SIG-M5 treated with dmso at 0.1 percent for 504 hours (cell line): ENCODE results near the gene IGSF9.
A peak's percentile ranks its signal among the peaks of the same experiment; 100 is the strongest.

ENCODE experiments used
- DNase-seq: peaks from one replicate; lab custom pipeline; 2025; ENCODE audit not compliant: unreplicated experiment; lab: John Stamatoyannopoulos, UW

The IGSF9 gene

DNA sequence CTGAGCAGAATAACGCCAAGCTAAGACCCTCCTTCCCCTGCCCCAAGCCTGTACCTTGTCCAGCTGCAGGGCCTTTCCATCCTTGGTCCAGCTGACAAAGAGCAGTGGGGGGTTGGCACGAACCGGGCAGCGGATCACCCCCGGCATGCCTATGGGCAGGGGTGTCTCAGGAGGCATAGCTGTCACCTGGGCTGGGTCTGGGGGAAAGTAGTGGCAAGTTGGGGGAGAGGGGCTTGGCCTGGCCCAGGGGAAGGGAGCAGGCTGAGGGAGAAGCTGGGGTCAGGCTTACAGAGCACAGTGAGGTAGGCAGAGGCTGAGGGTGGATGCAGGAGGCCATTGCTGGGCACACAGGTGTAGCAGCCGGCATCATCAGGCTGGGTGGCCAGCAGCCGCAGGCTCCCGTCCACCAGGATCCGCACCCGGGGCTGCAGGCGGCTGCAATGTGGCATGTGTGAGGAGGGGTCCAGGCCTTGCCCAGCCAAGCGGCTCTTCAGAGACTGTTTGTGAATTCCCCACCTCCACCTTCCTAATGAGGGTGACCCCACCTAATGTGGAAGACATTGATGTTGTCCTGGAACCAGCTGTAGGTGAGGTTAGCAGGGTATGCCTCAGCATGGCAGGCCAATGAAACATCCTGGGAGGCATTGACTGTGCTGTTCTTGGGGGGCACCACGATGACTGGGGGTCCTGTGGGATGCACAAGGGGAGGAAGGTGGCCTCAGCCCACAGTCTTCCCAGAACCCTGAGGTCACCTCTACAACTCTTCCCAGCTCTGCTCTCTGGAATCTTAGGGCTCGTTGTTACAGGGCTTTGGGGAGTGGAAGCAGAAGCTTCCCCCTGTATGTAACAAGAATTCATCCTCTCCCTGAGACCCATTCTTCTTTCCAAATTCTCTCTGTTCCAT, 11.0 kb downstream of the IGSF9 start:
- no peak for DNase-seq

DNA sequence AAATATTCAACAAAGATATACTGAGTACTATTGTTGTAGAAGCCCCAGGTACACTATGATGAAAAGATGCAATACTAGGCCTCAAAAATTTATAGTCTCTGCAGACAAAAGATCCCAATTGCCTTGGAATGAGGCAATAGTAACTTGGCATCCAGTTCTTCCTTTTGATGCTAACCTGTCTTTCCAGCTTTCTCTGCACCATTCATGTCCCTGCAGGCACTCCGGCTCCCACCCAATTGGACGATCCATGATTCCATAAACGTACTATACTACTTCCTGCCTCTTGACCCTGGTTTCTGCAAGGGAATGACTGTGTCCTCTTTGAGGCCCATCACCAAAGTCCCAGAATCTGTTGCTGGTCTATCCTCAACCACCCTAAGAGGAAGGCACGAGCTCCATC, 12.1 kb downstream of the IGSF9 start:
- DNase-seq: no peak

GRCh38 chr1:159932296-159933285, 12.8 kb downstream of the IGSF9 start:
- no peak for DNase-seq

GRCh38 chr1:159931795-159932173, 13.6 kb downstream of the IGSF9 start:
- DNase-seq: no peak

- no peak for DNase-seq
These were observed 14.2 kb downstream of the IGSF9 start for GRCh38 chr1:159931101-159931794.

- DNase-seq: no peak
These were observed 14.8 kb downstream of the IGSF9 start for GRCh38 chr1:159930634-159931033.

- no peak for DNase-seq
These were observed 15.2 kb downstream of the IGSF9 start for GRCh38 chr1:159930216-159930615.

GRCh38 chr1:159929155-159930051, 16.0 kb downstream of the IGSF9 start:
- no peak for DNase-seq

DNA sequence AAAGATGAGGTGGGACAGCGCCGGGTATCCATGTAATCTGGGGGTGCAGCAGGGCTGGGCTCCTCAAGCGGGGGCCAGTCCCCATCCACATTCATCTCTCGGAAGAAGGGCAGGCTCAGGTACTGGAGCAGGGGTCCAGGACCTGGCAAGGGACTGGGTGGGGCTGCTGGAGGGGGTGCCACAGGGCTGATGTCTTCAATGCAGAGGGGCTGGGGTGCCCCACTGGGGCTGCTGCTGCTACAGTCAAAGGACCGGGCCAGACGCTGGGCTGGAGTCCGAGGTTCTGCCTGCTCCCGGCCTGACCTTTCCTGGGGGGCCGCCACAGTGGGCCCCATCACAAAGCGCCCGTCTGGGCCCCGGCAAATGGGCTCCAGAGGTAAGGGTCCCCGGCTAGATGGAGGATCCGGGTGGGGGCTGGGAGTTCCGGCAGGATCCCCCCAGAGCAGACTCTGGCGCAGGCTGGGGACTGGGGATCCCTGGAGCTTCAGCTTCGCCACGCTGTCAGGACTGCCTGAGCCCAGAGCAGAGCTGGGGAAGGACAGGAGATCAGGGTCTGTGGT, 16.8 kb downstream of the IGSF9 start:
- no peak for DNase-seq

DNA sequence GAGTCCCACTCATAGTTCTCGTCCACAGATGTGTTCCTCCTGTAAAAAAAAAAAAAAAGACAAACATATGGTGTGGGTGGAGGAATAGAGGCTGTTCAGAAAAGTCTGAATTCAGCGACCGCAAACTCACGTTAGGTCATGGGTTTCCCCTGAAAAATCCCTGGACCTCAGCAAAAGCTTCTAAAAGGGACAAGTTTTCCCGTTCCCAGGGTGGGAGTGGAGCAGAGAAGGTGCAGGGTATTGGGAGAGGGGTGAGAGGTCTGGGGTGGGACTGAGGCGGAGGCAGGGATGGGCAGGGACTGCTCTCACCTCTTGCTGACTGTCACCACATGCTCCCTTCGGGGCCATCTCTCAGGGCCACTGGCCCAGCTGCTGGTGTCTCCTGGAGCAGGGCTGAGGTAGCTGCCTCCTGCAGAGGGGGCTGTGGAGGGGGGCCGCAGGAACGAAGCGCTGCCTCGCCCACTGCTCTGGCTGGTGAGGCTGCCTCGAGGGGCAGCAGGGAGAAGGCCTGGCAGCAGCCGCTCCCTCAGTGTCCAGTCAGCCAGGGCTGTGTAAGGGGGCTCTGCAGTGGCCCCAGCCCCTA, 17.5 kb downstream of the IGSF9 start:
- no peak for DNase-seq

GRCh38 chr1:159927211-159927848, 18.1 kb downstream of the IGSF9 start:
- DNase-seq: no peak

DNA sequence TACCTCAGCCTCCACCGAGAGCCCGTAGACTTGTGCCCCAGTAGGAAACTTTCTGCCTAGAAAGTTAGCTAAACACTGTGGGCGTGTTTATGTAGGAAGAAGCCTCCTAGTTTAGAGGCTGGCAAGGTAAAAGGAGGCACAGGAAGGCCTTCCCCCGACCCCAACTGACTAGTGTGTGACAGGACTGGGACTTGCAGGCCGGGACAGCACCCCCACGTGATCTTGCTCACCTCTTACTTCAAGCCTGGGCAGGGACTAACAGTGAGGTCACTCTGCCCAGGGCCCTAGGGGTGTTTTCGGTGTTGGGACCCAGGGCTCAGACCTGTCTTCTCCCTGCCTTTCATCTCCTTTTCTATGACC, 19.7 kb downstream of the IGSF9 start:
- no peak for DNase-seq

DNA sequence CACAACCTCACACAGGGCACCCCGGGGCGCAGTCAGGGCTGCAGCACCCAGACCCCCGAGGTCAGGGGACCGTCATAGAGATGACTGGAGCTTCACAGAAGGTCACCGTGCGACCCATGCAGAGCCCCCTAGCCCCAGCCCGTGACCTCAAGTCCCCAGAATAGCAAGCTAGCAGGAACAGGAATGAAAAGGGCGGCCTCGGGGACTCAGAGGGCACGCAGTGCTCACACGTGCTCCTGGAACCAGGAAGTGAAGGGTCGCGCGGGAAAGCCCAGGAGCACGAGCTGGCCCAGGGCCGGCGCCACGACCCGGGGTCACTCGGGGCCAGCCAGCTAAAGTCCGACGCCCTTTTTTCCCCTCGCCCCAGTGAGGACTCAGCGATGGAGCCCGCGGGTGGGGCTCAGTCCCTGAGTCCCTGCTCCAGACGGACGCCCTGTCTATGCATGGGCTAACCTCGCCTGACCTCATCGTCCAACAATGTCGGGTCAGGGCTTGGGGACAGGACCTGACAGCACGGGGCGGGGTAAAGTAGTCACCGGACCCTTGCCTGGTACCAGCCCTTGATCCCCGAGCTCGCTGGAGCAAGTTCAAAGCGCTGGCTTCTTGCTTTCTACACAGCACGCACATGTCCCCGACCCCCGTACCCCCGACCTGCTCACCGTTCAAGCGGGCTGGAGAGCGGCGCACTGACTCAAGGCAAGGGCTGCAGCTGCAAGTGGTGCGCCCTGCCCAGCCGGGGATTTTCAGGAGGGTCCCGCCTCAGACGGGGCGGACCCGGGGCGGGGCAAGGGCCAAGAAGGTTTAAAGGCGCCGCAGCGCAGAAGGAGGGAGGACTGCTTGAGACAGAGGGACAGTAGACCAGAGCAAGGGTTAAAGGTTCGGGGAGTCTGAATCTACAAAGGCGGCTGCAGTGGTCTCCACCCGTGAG, 20.4 kb downstream of the IGSF9 start, which contains the start of gene TAGLN2:
Gene TAGLN2, minus strand, starts transcription at position 717 of the 928 bp plus-strand sequence. CDS start 4,998 bp downstream, outside the sequence.
- peak; percentile 94 for DNase-seq

DNA sequence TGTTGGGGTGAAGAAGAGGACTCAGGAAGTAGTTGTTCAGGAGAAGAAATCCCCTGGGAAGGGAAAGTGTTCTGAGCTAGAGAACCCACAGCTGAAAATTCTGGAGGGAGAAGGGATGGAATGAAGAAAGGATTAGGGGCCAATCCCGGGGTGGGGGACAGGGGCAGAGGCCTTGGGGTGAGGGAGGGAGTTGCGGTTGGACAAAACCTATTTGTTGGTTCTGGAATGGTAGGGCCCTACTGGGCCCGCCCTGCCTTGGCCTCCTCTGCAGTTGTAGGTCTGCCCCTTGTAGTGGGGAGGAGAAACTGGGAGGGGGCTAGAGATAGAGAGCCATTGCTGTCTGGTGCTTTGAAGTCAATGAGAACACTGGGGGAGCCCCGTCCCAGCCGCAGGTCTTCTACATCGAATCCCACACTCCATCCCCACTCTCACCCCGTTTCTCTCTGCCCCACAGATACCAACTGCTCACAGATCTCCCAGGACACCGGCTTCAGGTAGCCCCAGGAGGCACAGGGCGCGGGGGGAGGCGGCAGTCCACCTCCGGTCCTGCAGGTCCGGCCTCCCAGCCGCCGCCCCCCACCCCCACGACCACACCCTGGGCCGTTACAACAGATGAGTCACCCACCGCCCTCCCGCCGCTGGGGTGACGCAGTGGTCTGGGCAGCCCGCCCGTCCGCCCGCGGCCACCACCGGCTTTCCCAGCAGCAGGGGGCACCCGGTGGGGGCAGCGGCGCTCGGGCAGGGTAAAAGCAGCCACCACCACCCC, 21.2 kb downstream of the IGSF9 start:
- DNase-seq: peak; percentile 76

GRCh38 chr1:159923203-159924024, 22.0 kb downstream of the IGSF9 start:
- DNase-seq: peak; percentile 85

DNA sequence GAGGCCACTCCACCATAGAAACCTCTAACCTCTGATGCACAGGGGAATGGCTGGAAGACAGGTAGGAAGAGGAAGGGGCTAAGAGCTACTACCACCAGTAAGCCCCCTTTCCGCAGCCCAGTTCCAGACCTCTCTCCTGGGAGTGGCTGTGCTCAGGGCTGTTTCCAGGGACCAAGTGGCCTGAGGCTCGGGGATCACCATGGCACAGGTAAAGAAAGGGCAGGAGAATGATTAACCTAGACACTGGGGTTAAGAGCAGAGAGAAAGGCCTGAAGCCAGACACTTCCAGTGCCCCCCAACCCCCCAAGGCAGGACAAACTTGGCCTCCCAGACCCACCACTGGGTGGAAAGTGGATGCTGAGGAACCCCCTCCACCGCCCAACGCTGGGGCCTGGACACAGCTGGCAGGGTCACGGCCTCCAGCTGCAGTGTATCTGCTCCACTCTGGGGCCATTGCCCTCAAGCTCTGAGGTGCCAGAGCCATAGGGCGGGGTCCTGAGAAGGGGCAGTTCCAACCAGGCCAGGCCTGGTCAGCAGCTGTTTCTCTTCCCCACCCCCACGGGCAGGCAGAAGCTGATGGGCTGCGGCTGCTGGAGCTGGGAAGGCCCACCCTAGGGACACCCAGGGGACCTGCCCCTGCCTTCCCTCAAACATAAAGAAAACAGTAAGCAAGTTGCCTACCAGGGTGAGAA, 22.8 kb downstream of the IGSF9 start:
- no peak for DNase-seq
